HG02973 (cell line): ENCODE data around the gene FARP1.
"Not testable (repeated sequence)": the region's sequence is repeated elsewhere in the genome, so short reads cannot be mapped to it uniquely, and the experiment has no call there.

Experiments used
- ATAC-seq: cut with Tn5 transposase; IDR thresholded peaks from one replicate; pipeline ENCODE4 v1.9.1; 2021; ENCODE audit warnings: moderate library complexity; ENCODE audit not compliant: unreplicated experiment

Gene FARP1

DNA sequence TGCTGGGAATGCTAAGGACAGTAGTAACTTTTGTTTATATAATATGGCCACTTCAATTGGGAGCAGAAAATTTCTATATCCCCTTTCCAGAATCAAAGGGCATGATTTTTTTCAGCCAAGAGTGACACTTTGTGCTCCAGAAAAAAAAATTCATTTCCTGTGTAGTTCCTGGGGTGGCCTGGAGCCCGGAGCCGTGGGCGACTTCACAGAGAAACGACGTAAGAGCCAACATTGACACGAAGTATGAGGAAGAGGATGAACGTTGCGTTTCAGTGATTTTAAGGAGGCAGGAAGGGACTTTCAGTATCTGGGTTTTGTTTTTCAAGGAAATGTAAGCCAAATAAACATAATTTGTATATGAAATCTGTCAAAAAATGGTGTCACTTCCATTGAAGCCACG, 246.4 kb downstream of the FARP1 start:
- no peak for ATAC-seq

DNA sequence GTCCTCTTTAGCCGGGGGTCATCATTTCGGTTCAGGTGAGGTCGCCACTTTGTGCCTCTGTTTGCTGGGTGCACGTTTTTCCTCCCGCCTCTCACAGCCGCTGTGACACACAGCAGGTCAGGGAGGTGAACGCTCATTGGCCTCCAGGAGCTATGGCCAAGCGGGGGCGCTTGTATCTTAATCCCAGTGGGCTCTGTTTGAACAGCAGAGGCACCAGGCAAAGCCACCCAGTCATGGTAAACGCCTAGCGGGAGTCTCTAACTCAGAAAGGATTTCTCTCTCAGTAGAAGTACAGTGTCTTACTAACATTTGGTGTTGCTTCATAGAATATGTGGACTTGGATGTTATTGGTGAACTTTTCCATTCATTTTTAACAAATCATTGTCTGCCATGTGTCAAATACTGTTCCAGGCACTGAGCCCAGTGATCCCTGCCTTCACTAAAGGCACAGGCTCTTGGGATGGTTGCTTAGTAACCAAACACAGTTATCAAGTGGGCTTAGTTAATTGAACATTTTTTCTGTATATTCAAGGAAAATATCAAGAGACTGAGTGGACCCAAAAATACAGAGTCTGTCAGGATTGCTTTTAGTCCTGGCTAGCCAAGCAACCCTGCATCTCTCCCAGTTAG, 247.3 kb downstream of the FARP1 start:
- no peak for ATAC-seq

DNA sequence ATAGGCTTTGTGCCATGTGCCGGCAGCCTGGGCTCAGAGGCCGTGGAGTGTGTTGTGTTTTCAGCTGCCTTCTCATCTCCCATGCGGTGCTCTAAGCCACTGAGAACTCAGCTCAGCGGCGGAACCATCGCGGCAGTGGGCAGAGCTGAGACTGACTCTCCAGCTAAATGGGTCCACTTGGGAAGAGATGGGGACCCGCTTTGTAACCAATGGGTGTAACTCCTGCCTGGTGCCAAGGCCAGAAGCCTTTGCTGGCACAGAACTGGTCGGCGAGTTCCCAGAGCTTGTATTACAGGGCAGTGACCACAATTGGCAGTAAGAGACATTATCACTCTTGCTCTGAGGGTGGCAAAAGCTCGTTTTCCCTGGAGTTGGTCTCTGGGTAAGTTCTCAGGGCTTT, 251.0 kb downstream of the FARP1 start:
- no peak for ATAC-seq

DNA sequence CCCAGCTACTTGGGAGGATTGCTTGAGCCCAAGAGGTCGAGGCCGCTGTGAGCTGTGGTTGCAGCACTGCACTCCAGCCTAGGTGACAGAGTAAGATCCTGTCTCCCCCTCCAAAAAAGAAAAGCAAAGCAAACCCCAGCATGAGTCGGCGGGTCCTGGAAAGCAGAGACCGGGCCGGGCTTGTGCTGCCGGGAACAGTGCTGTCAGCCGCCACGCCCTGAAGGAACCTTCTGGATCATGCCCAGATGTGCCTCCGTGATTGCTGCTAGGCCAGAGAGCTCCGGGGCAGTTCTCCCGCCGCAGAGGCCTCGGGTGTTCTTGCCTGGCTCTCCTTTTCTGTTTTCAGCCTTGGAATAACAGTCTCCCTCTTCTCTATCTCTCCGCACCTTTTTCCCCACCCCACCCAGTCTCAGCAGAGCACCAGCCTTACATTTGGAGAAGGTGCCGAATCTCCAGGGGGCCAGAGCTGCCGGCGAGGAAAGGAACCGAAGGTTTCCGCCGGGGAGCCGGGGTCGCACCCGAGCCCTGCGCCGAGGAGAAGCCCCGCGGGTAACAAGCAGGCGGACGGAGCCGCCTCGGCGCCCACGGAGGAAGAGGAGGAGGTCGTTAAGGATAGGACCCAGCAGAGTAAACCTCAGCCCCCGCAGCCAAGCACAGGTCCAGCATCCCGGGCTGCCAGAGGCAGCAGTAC, 252.1 kb downstream of the FARP1 start:
- no peak for ATAC-seq

DNA sequence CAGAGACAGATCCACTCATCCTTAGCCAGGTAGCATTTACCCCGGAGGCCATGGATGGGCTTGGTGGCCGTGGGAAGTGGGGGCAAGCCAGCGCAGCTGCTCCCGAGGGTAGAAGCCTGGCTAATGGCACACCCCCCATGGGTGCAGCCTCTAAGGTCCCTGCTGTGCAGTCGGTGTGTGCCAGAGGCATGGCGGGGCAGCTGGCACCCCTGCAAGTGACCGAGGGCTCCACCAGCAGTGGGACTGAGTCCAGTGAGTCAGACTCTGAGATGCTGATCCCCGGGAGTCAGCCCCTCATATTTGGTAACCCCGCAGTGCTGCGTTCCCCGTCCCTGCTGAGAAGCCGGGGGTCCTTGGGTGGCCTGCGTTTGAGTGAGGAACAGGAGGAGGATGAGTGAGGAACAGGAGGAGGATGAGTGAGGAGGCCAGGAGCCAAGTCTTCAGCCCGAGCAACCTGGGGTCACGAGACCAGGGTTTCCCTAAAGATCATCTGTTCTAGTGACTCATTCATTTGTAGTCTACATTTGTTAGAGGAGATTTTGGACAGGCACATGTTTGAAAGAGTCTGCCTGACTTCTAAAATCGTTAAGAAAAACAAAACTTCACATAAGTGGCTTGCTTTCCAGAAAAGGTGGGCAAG, 253.3 kb downstream of the FARP1 start:
- ATAC-seq = no peak

DNA sequence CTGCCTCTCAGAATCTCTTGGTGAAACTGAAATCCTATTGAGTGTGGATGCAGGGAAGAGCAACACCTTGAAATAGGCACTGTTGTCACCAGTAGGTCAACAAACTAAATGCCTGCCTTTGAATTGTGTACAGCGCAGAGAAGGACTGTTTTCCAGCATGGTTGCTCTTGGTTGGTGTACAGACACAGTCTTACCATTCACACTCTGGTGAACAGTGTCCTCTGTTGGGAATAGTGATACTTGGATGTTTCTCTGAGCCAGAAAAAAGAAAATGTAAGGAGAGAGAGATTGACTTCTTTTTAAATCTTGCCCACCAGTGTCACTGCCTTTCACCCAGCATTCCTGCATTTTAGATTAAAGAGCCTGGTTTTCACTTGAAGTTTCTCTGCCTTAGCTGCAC, 254.3 kb downstream of the FARP1 start:
- ATAC-seq = no peak

DNA sequence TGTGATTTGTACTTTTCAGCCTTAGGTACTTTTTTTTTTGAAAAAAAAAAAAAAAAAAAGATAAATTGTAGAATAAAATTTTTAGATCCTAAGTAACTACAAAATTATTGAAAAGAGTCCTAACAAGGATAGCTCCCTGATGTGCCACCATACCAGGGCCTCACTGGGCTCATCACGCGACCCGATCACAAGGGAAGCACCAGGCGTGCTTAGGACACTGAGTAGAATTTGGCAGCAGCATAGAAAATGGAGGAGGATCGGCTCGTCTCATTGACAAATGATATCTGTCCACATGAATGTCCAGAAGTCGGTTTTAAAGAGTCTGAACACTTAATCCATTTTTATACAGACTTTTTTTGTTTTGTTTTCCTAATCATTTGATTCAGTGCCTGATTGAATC, 255.0 kb downstream of the FARP1 start:
- no peak for ATAC-seq

DNA sequence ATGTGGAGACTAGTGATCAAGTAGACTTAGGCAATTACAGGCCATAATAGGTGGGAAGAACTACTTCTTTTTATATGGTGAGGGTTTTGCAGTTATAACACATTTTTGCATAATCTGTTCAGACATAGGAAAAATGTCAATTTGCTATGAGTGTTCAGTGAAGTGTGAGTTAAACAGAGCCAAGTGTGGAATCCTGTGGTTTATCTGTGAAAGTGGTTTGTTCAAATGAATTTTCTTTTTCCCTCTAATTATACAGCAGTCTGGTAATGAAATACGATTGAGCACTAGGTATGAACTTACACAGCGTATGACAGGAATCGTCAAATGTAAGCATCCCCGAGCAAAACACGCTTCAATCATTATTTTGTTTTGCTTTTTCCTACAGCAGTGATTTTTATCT, 255.7 kb downstream of the FARP1 start:
- ATAC-seq = no peak

DNA sequence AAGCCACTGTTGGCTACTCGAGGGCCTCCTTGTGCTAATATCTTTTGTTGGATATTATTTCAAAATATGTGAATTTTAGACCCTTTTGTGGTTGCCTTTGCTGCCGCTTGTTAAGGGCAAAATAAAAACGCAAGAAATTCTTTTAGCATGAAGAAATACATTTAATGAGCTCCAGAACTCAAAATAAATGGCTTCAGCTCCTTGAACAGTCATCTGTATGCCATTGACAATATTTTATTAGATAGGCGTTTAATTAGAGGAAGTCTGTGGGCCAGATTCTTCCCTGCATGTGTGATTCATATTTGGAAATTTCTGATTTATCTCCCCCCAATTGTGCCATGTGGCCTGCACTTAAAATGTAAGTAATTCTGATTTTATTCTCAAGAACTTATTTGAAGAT, 256.9 kb downstream of the FARP1 start:
- no peak for ATAC-seq

DNA sequence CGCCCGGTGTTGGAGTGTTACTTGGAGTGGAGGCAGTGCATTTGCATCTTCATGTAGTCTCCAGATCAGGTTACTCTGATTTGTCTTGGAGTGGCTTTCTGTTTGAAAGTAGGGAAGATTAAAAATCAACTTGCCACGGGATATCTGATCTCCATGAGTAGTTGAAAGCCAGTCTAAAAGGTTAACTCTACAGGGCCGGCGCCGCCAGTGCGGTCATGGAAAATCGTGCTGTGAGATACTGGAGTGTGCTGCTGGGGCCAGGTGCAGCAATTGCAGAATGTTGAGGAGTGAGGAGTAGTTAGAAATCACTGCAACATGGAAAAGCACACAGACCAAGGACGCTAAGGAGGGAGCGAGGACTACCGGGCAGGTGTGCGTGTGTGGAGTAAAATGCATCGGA, 259.0 kb downstream of the FARP1 start:
- no peak for ATAC-seq

DNA sequence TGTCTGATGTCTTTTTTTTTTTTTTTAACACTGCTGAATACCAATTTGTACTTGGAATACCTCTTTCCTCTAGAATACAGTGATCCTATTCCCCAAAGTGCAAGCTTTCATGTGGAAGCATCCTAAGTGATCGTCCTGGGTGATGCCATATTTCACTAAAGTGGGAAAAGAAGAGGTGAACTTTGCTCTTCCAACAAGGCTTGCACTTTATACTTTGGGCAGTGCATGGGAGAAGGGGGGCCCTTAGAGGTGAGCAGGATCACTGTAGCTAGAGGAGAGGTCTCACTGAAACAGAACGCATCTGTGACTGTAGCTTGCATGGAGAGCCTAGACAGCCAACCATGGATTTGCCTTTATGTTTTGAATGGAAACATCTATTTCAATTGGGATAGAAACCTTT, 260.2 kb downstream of the FARP1 start:
- ATAC-seq = no peak

DNA sequence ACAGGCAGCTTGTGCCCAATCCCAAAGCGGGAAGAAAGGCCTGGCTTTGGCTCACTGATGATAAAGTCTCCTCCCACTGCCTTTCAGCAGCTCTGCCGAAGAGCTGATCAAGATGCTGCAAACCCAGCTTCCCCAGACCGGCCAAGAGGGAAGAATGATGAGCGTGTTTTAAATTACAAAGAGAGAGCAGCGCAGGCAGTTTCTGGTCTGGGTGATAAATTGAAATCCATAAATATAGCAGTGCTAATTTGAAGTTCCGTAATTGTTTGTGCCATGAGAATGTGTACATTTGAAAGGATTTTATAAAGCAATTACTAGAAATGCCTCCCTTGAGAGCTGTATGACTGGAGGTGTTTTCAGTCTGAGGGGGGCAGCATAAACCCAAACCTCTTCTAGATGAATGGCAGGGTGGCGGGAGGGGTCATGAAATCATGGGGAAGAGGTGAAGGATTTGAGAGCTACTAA, 262.2 kb downstream of the FARP1 start:
- ATAC-seq = no peak

DNA sequence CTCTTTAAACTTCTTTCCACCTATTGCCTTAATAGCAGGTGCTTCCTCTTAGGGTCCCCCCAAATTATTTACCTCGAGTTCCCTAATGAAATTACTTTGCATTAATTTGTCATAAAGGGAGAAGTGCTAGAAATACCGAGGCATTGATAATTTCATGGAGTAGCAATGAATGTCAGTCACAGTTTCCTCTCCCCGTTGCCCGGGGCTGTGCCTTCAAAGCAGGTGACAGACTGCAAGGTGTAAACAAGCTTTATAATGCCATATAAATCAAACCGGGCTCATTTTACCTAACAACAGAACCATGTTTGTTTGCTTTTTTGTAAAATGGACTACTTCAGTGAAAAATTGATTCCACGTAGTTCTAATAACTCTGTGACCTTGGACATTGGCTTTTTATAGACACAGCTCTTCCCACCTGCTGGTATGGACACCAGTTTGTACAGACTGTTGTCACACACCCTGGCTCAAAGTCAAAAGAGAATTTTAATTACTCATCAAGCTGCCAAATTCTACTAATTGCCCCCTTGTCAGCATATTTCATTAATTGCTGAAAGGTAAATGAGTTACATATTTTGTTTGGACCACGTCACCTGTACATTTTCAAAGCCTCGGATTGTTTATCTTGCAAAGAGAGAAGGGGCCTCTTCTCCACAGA, 262.9 kb downstream of the FARP1 start:
- no peak for ATAC-seq

DNA sequence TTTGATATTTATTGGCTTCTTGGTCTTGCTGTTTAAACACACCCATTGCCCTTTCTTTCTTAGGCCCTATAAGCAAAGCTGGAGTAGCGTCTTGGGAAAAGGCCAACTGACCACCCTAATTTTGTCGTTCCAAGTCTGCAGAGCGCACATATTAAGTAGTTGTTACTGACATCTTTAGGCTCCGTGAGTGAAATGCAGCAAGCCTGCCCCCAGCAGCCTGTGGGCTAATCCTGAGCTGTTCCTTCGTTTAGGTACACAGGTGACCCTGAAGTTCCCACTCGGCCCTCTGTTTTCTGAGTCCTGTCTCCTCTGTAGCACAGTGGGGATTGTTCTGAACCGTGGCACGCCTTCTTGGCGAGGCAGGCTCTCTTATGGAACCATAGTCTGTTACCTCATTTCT, 263.5 kb downstream of the FARP1 start:
- no peak for ATAC-seq

DNA sequence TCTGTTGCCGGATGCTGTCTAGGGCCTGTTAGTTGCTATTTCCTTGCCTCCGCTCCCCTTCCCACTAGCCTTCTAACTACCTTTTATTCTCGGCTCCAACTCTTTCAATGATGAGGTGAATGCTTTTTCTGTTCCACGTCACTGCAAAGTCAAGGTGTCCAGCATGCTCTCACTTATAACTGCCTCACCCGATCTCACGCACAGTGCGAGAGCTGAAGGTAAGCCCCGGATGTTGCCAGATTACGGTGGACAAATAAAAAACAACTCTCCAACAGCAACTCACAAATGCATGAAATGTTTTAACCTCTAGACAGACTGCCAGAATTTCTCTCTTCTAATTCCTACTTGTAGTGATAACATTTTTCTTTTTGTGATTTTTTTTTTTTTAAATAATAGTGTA, 264.1 kb downstream of the FARP1 start:
- no peak for ATAC-seq

DNA sequence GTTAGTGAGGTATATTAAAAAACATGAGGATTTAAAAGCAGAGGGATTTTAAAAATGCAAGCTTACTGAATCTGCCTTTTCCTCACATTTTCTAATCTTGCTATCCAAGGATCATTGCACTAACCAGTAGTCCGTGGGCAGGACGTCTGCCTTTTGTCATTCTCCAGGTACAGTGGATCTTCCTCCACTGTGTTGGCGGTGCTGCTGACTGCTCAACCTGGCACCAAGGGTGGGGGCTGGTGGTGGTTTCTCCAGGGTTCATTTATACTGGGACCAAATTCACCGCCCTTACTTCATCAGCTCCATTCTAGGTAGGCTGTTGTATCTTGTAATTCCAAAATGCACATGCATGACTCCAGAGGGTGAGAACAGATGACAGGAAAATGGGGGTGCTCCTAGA, 264.7 kb downstream of the FARP1 start:
- no peak for ATAC-seq

DNA sequence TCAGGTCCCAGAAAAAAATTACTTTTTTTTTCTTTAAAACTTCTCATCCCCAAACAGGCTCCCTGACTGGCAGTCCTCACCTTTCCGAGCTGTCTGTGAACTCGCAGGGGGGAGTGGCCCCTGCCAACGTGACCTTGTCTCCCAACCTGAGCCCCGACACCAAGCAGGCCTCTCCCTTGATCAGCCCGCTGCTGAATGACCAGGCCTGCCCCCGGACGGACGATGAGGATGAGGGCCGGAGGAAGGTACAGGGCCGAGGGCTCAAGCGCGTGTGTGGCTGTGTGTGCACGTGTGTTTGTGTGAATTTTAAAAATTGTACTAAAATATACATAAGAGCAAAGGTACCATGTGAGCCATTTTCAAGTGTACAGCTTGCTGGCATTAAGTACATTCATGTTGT, 266.4 kb downstream of the FARP1 start:
- no peak for ATAC-seq

DNA sequence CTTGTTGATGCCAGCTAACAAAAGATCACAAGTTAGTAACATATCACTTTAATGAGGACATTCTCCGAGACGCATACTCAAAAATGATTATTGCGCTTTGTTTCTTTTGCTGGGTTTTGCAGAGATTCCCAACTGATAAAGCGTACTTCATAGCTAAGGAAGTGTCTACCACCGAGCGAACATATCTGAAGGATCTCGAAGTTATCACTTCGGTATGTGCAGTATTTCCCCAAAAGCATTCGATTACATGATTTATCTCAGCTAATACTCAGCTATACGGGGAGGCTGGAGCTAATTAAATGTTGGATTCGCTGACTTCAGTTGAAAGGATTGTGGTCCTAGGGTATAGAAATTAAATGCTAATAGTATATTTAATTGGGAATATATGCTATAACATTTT, 267.7 kb downstream of the FARP1 start:
- no peak for ATAC-seq

DNA sequence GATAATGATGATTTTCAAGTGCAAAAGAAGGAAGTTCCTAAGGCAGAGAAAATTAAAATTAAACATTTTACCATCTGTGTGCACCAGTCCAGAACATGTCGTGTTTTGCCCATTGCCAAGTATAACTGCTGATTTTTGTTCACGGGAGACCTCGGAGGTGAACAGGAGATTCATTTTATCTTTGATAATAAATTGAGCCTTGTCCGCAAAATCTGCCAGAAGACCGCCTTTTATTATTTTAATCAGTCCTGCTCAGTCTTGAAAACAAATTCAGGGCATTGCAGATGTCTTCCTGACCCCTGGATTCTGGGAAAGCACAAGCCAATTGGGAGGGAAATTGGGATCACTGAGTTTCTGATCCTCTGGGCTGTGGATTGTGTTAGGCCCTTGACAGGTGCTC, 268.1 kb downstream of the FARP1 start:
- ATAC-seq = no peak

DNA sequence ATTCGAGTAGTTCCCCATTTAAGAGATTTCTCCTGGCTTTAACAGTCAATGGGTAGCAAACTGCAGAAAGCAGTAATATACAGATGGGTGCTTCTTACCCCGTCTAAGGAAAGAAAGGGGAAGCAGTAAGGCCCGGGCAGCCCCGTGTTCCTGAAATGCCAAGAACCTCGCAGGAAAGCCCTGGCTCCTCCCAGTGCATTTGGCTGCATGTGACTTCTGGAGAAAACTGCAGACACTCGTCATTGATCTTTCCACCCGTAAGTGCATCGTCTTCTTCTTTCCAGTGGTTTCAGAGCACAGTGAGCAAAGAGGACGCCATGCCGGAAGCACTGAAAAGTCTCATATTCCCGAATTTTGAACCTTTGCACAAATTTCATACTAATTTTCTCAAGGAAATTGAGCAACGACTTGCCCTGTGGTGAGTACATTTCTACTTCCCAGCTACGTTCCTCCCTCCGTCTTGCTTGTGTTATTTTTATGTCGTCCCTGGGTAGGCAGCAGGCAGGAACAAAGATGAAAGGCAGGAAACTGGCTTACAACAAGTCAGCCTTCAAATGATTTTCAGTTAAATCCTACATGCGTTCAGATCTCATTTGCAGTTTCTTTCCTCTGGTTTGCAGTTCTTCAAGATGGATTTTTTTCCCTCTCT, 268.8 kb downstream of the FARP1 start:
- ATAC-seq = no peak

DNA sequence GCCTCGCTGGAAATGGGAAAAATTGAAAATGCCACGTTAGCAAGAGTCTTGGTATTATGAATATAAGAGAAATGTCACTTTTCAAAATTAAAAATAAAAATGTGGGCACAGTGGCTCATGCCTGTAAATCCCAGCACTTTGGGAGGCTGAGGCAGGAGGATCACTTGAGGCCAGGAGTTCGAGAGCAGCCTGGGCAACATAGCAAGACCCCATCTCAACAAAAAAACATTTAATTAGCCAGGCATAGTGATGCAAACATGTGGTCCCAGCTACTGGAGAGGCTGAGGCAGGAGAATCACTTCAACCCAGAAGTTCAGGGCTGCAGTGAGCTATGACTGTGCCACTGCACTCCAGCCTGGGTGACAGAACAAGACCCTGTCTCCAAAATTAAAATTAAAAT, 270.4 kb downstream of the FARP1 start:
- not testable (repeated sequence) for ATAC-seq
